Measurements from ENCODE around the gene ASZ1. TPM values are rescaled to one million over a fixed set of nuclear protein-coding genes. Genes with fewer than 3 reads are reported as not detected.
"Not testable (repeated sequence)": the region's sequence is repeated elsewhere in the genome, so short reads cannot be mapped to it uniquely, and the experiment has no call there.

Gene ASZ1
- total RNA-seq, 2 experiments from 2014 or later = not detected

DNA sequence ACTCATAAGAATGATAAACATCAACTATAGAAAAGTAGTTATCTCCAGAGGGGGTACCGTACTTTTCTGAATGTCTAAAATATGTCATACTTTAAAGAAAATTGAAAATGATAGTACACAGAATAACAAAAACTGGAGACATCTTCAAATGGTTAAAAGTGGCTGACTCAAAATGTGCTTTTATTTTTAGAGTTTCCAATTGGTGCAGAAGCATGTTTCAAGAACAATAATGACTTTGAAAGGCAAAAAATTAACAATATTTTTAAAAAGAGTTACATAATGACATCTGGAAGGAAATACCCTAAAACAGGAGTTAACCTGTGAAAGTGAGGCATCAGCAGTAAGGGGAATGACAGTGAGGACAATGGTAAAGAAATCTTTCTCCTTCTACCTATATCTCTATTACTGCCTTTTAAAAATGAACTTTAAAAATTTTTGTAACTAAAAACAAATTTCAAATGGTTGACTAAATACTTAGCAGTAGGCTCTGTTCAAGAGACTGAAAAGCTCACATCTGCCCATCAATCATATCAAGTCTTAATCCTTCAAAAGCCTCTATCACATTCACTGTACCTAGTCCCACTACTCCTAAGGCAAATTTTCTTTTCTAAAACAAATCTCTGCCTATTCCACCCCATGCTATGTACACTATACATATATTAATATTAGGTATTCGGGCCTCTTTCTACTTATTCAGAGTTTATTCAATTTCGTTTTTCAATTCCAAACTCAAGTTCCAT, 3.0 kb downstream of the ASZ1 start:
- no peak overlapping the region for H3K4me3 Mint-ChIP-seq
- no peaks in the 10 kb centered on the region for H3K4me1 Mint-ChIP-seq
- peaks cover 5% of the 10 kb centered on the region for H3K9me3 Mint-ChIP-seq
- ChIA-PET POLR2A (no interaction called here), CTCF (no interaction called here)
- no peak for DNase-seq
- H3K36me3 Mint-ChIP-seq (ENCODE audit: low read depth) = no peaks in the 10 kb centered on the region
- no peaks in the 10 kb centered on the region for H3K27me3 Mint-ChIP-seq
- no peak overlapping the region for H3K27ac Mint-ChIP-seq

DNA sequence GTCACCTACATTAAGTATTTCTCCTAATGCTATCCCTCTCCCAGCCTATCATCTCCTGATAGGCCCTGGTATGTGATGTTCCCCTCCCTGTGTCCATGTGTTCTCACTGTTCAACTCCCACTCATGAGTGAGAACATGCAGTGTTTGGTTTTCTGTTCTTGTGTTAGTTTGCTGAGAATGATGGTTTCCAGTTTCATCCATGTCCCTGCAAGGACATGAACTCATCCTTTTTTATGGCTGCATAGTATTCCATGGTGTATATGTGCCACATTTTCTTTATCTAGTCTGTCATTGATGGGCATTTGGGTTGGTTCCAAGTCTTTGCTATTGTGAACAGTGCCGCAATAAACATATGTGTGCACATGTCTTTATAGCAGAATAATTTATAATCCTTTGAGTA, 12.7 kb downstream of the ASZ1 start:
- CTCF ChIA-PET; H3K36me3 Mint-ChIP-seq (ENCODE audit: low read depth); H3K27me3 Mint-ChIP-seq; H3K4me1 Mint-ChIP-seq; H3K4me3 Mint-ChIP-seq; H3K9me3 Mint-ChIP-seq; POLR2A ChIA-PET; DNase-seq; H3K27ac Mint-ChIP-seq: not testable (repeated sequence)

DNA sequence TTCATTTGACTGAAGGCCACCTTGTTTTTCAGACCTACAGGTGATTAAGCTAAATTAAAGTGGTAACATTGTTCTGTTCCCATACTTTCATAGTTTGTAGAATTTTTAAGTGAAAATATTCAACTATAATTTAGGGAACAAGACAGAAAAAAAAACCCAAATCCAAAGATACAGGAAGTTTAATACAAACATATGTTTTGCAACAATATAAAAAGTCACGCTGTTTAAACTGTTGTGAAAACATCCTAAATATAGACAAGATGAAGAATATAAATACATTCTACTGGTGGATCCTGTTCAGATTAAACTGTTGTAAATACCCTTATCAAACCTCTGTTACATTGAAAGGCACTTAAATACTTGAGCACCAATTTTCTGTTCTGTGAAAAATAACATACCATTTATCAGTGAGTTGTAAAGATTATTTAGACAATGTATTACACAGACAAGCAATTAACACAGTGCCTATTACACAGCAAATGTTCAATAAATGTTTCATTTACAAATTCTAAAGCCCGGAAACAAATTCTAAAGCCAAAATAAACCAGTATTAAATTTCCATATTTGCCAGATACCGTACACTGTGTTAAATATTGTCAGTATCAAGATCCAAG, 14.2 kb downstream of the ASZ1 start:
- ChIA-PET CTCF (no interaction called here), POLR2A (no interaction called here)
- no peaks in the 10 kb centered on the region for H3K36me3 Mint-ChIP-seq (ENCODE audit: low read depth)
- H3K4me3 Mint-ChIP-seq = no peak overlapping the region
- H3K27me3 Mint-ChIP-seq = no peaks in the 10 kb centered on the region
- H3K4me1 Mint-ChIP-seq = no peaks in the 10 kb centered on the region
- H3K27ac Mint-ChIP-seq = no peak overlapping the region
- no peaks in the 10 kb centered on the region for H3K9me3 Mint-ChIP-seq
- no peak for DNase-seq

DNA sequence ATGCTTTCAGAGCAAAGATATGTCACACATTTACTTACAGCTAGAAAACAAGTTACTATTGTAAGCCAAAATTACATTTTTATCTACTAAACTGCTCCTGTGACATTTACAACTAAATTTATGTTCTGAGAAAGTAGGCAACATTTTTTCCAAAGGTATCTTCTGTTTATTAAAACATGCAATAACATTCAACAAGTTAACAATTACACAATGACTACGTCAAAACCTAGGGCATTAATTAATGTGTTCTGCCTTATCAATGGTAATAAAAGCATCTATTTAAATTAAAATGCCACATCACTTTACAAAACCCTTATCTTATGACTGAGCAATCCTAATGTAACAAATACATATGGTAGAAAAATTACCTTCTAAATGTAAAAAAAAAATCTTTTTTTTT, 14.9 kb downstream of the ASZ1 start:
- Mint-ChIP-seq H3K4me3 (no peak overlapping the region), H3K9me3 (no peaks in the 10 kb centered on the region), H3K36me3 (ENCODE audit: low read depth) (no peaks in the 10 kb centered on the region), H3K4me1 (no peaks in the 10 kb centered on the region), H3K27me3 (no peaks in the 10 kb centered on the region), H3K27ac (no peak overlapping the region)
- CTCF ChIA-PET = no interaction called here
- no peak for DNase-seq
- POLR2A ChIA-PET = no interaction called here

DNA sequence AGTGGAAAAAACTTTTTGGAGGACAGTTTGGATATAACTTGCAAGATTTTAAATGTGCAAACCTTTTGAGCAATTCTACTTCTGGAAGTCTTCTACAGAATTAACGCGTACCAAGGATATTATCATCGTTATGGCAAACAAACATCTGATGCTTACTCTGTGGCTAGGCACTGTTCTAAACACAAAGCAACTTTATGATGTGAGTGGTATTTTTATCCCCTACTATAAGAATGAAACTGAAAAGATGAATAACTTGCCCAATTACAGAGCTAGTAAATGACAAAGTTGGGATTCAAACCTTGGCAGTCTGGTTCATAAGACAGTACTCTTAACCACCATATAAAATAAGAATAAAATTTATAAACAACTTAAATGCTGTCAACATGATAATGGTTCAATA, 15.8 kb downstream of the ASZ1 start:
- CTCF ChIA-PET = no interaction called here

DNA sequence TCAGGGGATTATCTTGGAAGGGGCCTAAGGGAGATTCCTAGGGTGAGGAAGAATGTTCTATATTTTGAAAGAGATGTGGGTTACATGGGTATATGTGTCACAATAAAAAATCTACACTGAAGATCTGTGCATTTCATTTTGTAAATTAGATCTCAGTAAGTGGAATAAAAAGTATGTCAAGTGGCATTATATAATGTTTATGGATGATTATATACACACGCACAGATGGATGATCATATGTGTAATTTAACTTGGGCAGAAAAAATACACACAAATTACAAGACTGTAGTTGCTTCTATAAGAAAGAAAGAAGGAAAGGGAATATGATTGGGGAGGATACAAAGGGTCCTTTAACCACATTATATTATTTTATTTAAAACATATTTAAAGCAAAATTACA, 18.5 kb downstream of the ASZ1 start:
- no peak overlapping the region for H3K4me3 Mint-ChIP-seq

More for the DNA sequence above, 15.8 kb downstream of the ASZ1 start:
- Mint-ChIP-seq H3K4me1 (no peaks in the 10 kb centered on the region), H3K27me3 (no peaks in the 10 kb centered on the region), H3K27ac (no peak overlapping the region), H3K36me3 (ENCODE audit: low read depth) (no peaks in the 10 kb centered on the region), H3K4me3 (no peak overlapping the region), H3K9me3 (no peaks in the 10 kb centered on the region)
- POLR2A ChIA-PET = no interaction called here
- DNase-seq = no peak

DNA sequence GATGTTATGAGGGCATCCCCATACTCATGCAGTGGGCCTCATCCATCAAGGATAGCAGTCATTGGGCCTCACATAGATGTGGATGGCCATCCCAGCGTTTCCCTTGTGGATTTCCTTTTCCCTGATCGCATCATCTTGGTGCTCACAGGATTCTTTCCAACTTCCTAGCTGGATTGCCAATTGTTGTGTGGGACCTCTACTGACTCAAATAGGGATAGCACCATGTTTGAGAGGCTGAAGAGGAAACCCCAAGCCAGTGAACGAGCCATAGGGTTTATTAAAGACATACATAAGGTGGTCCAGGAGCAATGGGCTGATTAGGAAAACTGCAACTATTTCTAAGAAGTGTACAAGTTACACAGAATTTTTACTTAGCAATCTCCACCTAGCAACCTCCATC, 21.8 kb downstream of the ASZ1 start:
- CTCF ChIA-PET = no interaction called here
- Mint-ChIP-seq H3K4me3 (no peak overlapping the region), H3K27me3 (no peaks in the 10 kb centered on the region), H3K4me1 (no peaks in the 10 kb centered on the region), H3K27ac (no peak overlapping the region), H3K36me3 (ENCODE audit: low read depth) (no peaks in the 10 kb centered on the region), H3K9me3 (no peaks in the 10 kb centered on the region)
- POLR2A ChIA-PET = no interaction called here
- no peak for DNase-seq

More for the DNA sequence above, 18.5 kb downstream of the ASZ1 start:
- Mint-ChIP-seq H3K27ac (no peak overlapping the region), H3K4me1 (no peaks in the 10 kb centered on the region), H3K27me3 (no peaks in the 10 kb centered on the region), H3K9me3 (no peaks in the 10 kb centered on the region), H3K36me3 (ENCODE audit: low read depth) (no peaks in the 10 kb centered on the region)
- no peak for DNase-seq
- ChIA-PET CTCF (no interaction called here), POLR2A (no interaction called here)

DNA sequence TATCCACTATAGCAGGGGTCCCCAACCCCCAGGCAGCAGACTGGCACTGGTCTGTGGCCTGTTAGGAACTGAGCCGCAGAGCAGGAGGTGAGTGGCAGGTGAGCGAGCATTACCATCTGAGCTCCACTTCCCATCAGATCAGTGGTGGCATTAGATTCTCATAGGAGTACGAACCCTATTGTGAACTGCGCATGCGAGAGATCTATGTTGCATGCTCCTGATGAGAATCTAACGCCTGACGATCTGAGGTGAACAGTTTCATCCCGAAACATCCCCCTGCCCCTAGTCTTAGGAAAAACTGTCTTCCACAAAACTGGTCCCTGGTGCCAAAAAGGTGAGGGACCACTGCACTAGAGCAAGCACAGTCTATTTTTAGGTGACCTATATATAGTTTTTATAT, 23.6 kb downstream of the ASZ1 start:
- Mint-ChIP-seq H3K9me3 (no peaks in the 10 kb centered on the region), H3K4me1 (no peaks in the 10 kb centered on the region), H3K4me3 (no peak overlapping the region), H3K36me3 (ENCODE audit: low read depth) (no peaks in the 10 kb centered on the region), H3K27ac (no peak overlapping the region), H3K27me3 (no peaks in the 10 kb centered on the region)
- CTCF ChIA-PET = no interaction called here
- POLR2A ChIA-PET = no interaction called here
- DNase-seq = no peak

DNA sequence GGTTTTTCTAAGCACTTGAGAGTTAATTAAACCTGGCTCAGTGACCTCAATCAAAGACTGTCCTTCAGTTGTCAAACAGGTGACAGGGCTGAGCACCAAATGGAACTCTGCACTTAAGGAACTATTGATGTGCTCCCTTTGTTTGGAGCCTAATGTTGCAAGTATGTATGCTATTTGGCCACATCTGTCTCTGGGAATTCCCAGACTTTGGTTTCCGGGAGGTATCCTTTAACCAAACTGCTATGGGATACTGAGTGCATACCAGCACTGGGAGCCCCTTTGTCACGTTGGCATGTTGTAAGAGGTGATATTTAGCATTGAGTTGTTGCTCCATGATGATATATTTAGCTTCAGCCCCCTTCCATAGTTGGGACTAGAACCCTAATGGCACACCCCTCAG, 25.2 kb downstream of the ASZ1 start:
- no peaks in the 10 kb centered on the region for H3K4me1 Mint-ChIP-seq
- no peaks in the 10 kb centered on the region for H3K36me3 Mint-ChIP-seq (ENCODE audit: low read depth)
- no peak overlapping the region for H3K4me3 Mint-ChIP-seq
- ChIA-PET POLR2A (no interaction called here), CTCF (no interaction called here)
- no peaks in the 10 kb centered on the region for H3K27me3 Mint-ChIP-seq
- H3K27ac Mint-ChIP-seq = no peak overlapping the region
- H3K9me3 Mint-ChIP-seq = no peaks in the 10 kb centered on the region
- no peak for DNase-seq

DNA sequence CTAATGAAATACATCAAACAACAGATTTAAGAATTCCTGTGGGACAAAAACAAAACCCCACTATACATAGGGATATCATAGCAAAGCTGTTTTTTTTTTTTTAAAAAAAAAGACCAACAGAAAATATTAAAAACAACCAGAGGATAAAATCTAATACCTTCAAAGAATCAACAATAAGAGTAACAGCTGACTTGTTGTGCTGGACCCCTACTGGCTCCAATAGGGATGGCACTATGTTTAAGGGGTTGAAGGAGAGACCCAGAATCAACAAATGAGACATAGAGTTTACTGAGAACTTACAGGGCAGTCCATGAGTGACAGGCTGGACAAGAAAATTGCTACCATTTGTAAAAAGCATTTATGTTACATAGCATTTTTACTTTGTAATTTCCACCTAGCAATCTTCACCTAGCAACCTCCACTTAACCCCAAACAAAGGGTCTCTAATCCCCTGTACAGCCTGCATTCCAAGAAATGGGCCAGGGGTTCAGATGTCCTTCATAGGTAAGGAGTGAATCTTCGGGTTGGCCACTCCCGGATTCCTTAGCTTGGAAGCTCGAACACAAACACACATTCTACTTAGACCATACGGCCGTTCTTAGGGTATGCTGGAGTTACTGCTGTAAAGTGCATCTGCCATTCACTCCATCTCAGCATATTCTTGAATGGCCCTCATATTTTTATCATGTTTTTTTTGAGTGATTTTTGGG, 25.8 kb downstream of the ASZ1 start:
- POLR2A ChIA-PET = no interaction called here
- Mint-ChIP-seq H3K36me3 (ENCODE audit: low read depth) (no peaks in the 10 kb centered on the region), H3K4me1 (no peaks in the 10 kb centered on the region)

DNA sequence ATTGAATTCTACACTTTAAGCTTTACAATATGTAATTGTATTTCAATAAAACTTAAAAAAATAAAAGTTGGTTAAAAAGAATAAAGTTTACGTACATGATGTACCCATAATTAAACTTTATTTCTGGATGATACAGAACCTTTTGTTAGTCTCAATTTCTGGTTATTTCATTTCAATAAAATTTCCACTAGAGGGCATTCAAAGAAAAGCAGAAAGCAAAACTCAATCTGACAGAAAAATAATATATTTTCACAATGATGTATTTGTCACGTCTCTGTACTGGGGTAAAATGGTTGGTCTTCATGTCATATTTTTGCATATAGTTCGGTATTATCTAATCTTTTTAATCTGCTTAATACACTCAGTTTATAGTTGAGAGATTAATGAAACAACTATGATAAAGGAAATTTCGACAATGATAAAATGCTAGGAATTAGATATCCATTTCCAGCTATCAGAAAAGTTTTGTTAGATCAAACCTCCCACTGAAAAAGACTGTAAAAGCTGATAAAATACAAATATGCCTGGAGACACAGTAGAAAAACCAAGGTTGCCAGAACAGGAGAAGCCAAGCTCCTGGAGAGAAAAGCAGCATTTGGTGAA, 27.4 kb downstream of the ASZ1 start:
- no peak overlapping the region for H3K4me3 Mint-ChIP-seq
- H3K36me3 Mint-ChIP-seq (ENCODE audit: low read depth) = no peaks in the 10 kb centered on the region
- H3K9me3 Mint-ChIP-seq = no peaks in the 10 kb centered on the region
- ChIA-PET CTCF (interaction anchor here (1.6 kb wide), 1 partner anchor 318 kb away, joined by 3 read pairs; no protein-coding TSS in a partner anchor), POLR2A (no interaction called here)
- H3K27me3 Mint-ChIP-seq = no peaks in the 10 kb centered on the region
- DNase-seq = no peak
- H3K4me1 Mint-ChIP-seq = no peaks in the 10 kb centered on the region
- no peak overlapping the region for H3K27ac Mint-ChIP-seq

More for the DNA sequence above, 25.8 kb downstream of the ASZ1 start:
- Mint-ChIP-seq H3K27me3 (no peaks in the 10 kb centered on the region), H3K9me3 (no peaks in the 10 kb centered on the region), H3K4me3 (no peak overlapping the region), H3K27ac (no peak overlapping the region)
- DNase-seq = no peak
- CTCF ChIA-PET = interaction anchor here (0.6 kb wide), 1 partner anchor 54 kb away, joined by 3 read pairs; no protein-coding TSS in a partner anchor

DNA sequence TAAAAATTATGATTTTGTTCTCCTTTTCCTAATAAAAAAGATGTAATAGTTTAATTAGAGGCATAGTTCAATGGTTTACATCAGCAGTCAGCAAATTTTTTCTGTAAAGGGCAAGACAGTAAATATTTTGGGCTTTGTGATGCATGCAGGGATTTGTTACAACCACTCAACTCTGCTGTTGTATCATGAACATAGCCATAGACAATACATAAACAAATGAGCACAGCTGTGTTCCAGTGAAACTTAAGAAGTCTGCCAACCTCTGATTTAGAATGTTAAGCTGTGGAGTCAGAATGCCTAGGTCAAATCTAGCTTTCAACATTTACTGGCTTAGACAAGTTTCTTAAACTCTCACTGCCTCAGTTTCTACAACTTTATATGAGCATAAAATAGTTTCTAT, 31.6 kb downstream of the ASZ1 start:
- Mint-ChIP-seq H3K27ac (no peak overlapping the region), H3K4me3 (no peak overlapping the region), H3K36me3 (ENCODE audit: low read depth) (no peaks in the 10 kb centered on the region), H3K9me3 (no peaks in the 10 kb centered on the region), H3K27me3 (no peaks in the 10 kb centered on the region), H3K4me1 (no peaks in the 10 kb centered on the region)
- CTCF ChIA-PET = no interaction called here
- no peak for DNase-seq
- POLR2A ChIA-PET = no interaction called here

DNA sequence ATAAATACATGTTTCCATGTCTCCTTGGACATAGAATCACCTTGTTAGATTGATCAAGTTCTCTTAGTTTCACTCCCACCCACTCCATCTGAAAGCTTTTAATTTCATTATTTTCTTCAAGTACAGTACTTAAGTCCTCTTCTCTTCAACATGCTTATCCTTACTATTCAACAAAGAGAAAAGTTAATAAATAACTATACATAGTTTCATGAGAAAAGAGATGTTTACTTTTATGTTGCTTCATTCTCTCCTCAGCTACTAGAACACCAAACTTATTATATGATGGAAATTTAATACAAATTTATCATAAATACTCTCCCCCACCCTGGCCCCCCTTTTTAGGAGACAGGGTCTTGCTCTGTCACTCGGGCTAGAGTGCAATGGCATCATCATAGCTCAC, 33.5 kb downstream of the ASZ1 start:
- no peaks in the 10 kb centered on the region for H3K9me3 Mint-ChIP-seq
- no peak overlapping the region for H3K4me3 Mint-ChIP-seq
- H3K4me1 Mint-ChIP-seq = no peaks in the 10 kb centered on the region
- DNase-seq = no peak
- no peaks in the 10 kb centered on the region for H3K27me3 Mint-ChIP-seq
- H3K27ac Mint-ChIP-seq = no peak overlapping the region
- POLR2A ChIA-PET = no interaction called here
- CTCF ChIA-PET = no interaction called here
- no peaks in the 10 kb centered on the region for H3K36me3 Mint-ChIP-seq (ENCODE audit: low read depth)

Measured in activated CD4-positive, alpha-beta memory T cell treated with anti-CD3 and anti-CD28 coated beads, Interleukin-2, amount 10 ng/mL, durations not matched to agents 7 days and 5 days (primary cell).